SH-SY5Y (cell line): Measurements from ENCODE around the gene ANKLE2.

ENCODE experiments used
- GATA2 ChIP-seq: IDR thresholded peaks from 2 replicates; pipeline ENCODE4 v1.6.1; 2011; ENCODE audit warnings: mild to moderate bottlenecking, low read depth, low read length
- GATA3 ChIP-seq: IDR thresholded peaks from 2 replicates; pipeline ENCODE4 v1.6.1; 2011; ENCODE audit warnings: low read depth, mild to moderate bottlenecking, low read length, moderate library complexity

DNA sequence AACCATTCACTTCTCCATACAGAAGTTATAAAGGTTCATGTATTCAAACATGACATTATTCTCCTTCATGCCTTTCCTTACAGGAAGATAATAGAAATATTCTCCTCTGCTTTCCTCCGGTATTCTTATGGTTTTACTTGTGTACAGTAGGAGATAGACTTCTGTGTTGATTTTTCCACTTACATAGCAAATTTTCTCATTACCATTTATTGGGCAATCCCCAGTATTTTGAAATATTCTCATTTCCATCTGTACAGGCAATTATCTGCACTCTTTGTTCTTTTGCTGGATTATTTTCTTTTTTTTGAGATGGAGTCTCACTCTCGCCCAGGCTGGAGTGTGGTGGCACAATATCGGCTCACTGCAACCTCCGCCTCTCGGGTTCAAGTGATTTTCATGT, 63.3 kb downstream of the ANKLE2 start:
- no peak for TF ChIP-seq GATA3
- no peak for TF ChIP-seq GATA2
